Stimulated activated naive B cell treated with anti-CD40 and anti-IgM and Interleukin-4, amounts not matched to agents 10 μg/mL and 1 μg/mL and 100 μg/mL, for 72 hours (primary cell): ENCODE measurements around the gene OR10V1.

Experiments used
- ATAC-seq, 2 donors: fragments of 150-1000 bp; cut with Tn5 transposase; replicated peaks; 2 replicates each; pipeline ENCODE4 v1.10.0; 2021; ENCODE audit warnings: moderate library complexity in 1 of 2
- DNase-seq: peaks from one replicate; pipeline ENCODE4 v3.0.0; 2021
- H3K27ac Mint-ChIP-seq: one replicate; pipeline ENCODE4 v1.8.0; 2022; ENCODE audit warnings: mild to moderate bottlenecking, mixed read lengths
- H3K27me3 Mint-ChIP-seq, 2 donors: one replicate each; pipeline ENCODE4 v1.8.0; 2022; ENCODE audit warnings: mixed read lengths in 2 of 2
- H3K36me3 Mint-ChIP-seq, 2 donors: one replicate each; pipeline ENCODE4 v1.8.0; 2022; ENCODE audit warnings: mixed read lengths in 2 of 2, mild to moderate bottlenecking in 1 of 2
- H3K4me1 Mint-ChIP-seq, 2 donors: one replicate each; pipeline ENCODE4 v1.8.0; 2022; ENCODE audit warnings: mixed read lengths in 2 of 2, mild to moderate bottlenecking in 1 of 2
- H3K4me3 Mint-ChIP-seq, 2 donors: one replicate each; pipeline ENCODE4 v1.8.0; 2022; ENCODE audit warnings: mild to moderate bottlenecking in 2 of 2, mixed read lengths in 2 of 2, moderate library complexity in 1 of 2
- H3K9me3 Mint-ChIP-seq, 2 donors: one replicate each; pipeline ENCODE4 v1.8.0; 2022; ENCODE audit warnings: mixed read lengths in 2 of 2, mild to moderate bottlenecking in 1 of 2

Gene OR10V1

GRCh38 chr11:59669611-59670009, 44.0 kb downstream of the OR10V1 start:
- peak overlapping the region; percentile 99 for H3K27ac Mint-ChIP-seq
- H3K27me3 Mint-ChIP-seq: no peaks in the 10 kb centered on the region
- H3K4me3 Mint-ChIP-seq: peak overlapping the region; percentile 97 to 98

GRCh38 chr11:59668950-59669610, 44.6 kb downstream of the OR10V1 start, which contains the start of gene PATL1:
Gene PATL1 (minus strand): TSS chr11:59669037. CDS start chr11:59668895, 142 bp downstream.
- ATAC-seq: peak; percentile 92 to 94
- Mint-ChIP-seq H3K4me3 (peak within 1 kb of the TSS; percentile 97 to 98), H3K27me3 (no peaks in the 10 kb centered on the region), H3K36me3 (peaks cover 16 to 18% of the 10 kb centered on the region in 2 donors), H3K4me1 (peaks cover 20 to 41% of the 10 kb centered on the region in 2 donors), H3K27ac (peak within 1 kb of the TSS; percentile 99), H3K9me3 (no peaks in the 10 kb centered on the region)
- peak; percentile 99 for DNase-seq

More at GRCh38 chr11:59669611-59670009, 44.0 kb downstream of the OR10V1 start:
- Mint-ChIP-seq H3K36me3 (peaks cover 15% of the 10 kb centered on the region in 2 donors), H3K4me1 (peaks cover 20 to 38% of the 10 kb centered on the region in 2 donors), H3K9me3 (no peaks in the 10 kb centered on the region)
- DNase-seq (no peak), ATAC-seq (no peak)

DNA sequence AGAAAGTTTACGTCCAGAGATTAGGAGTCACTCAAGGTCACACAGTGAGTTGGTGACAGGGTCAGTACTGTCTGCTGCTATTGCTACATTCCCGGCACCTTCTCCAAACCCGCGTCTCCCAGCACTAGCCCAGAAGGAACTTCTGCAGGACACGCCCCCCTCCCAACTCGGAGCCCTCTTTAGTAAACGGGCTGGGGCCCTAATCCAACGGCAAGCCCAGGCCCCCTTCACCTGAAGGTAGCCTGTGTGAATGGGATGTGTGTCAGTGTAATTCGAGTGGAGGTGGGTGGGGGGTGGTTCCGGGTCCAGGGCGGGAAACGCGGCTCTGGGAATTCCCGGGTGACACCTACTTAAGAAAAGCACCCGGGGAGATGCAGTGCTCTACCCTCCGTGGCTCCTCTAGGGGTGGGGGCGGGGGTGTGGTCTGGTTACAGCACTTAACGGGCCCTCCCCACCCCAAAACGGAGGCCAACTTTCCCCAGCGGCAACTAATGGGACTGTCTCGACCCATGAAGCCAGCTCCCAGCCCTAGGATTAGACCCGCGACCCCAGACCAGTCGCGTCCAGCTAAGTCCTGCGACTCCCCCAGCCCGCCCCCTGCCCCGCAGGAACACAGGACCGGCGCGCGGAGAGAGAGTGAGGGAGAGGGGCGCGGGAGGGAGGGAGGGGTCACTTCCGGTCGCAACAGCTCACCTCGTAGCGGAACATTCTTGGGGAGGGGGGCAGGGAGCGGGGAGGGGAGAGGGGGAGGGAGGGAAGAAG, 45.3 kb downstream of the OR10V1 start:
- peaks cover 17 to 19% of the 10 kb centered on the region in 2 donors for H3K36me3 Mint-ChIP-seq
- H3K4me3 Mint-ChIP-seq: peak overlapping the region; percentile 93
- H3K4me1 Mint-ChIP-seq: peaks cover 20 to 45% of the 10 kb centered on the region in 2 donors
- ATAC-seq: peak; percentile 40 to 45
- peak overlapping the region; percentile 98 for H3K27ac Mint-ChIP-seq
- DNase-seq: peak; percentile 42
- no peaks in the 10 kb centered on the region for H3K27me3 Mint-ChIP-seq
- no peaks in the 10 kb centered on the region for H3K9me3 Mint-ChIP-seq

GRCh38 chr11:59667812-59668187, 45.8 kb downstream of the OR10V1 start:
- H3K9me3 Mint-ChIP-seq: no peaks in the 10 kb centered on the region

GRCh38 chr11:59666969-59667368, 46.7 kb downstream of the OR10V1 start:
- Mint-ChIP-seq H3K4me1 (peaks cover 20 to 45% of the 10 kb centered on the region in 2 donors), H3K27ac (peak overlapping the region; percentile 33), H3K27me3 (no peaks in the 10 kb centered on the region), H3K36me3 (peaks cover 17 to 19% of the 10 kb centered on the region in 2 donors), H3K9me3 (no peaks in the 10 kb centered on the region), H3K4me3 (peak overlapping the region; percentile 93)
- DNase-seq: no peak
- ATAC-seq: no peak

More at GRCh38 chr11:59667812-59668187, 45.8 kb downstream of the OR10V1 start:
- peaks cover 17 to 19% of the 10 kb centered on the region in 2 donors for H3K36me3 Mint-ChIP-seq
- DNase-seq (no peak), ATAC-seq (no peak)
- H3K27me3 Mint-ChIP-seq: no peaks in the 10 kb centered on the region
- peak overlapping the region; percentile 93 for H3K4me3 Mint-ChIP-seq
- peaks cover 20 to 45% of the 10 kb centered on the region in 2 donors for H3K4me1 Mint-ChIP-seq
- H3K27ac Mint-ChIP-seq: peak overlapping the region; percentile 98
